Breast epithelium (tissue), 3 donors: ENCODE data around the gene OXT.

ENCODE experiments used
- CTCF ChIP-seq, 3 donors: fragments of 450-650 bp; IDR thresholded peaks; one replicate each; pipeline ENCODE4 v1.5.1; 2016 to 2017; ENCODE audit warnings: antibody characterized with exemption in 3 of 3, mild to moderate bottlenecking in 3 of 3, moderate library complexity in 3 of 3
- POLR2A ChIP-seq: fragments of 450-650 bp; IDR thresholded peaks from one replicate; pipeline ENCODE4 v1.6.1; 2016; ENCODE audit warnings: antibody characterized with exemption, mild to moderate bottlenecking, moderate library complexity

GRCh38 chr20:3071266-3071609 lies 182 bp upstream of the OXT start:
- TF ChIP-seq CTCF (IDR thresholded peaks at IDR 0.05) (no peak), POLR2A (no peak)
